Measurements from ENCODE around the gene CLCN6.

CLCN6 gene

DNA sequence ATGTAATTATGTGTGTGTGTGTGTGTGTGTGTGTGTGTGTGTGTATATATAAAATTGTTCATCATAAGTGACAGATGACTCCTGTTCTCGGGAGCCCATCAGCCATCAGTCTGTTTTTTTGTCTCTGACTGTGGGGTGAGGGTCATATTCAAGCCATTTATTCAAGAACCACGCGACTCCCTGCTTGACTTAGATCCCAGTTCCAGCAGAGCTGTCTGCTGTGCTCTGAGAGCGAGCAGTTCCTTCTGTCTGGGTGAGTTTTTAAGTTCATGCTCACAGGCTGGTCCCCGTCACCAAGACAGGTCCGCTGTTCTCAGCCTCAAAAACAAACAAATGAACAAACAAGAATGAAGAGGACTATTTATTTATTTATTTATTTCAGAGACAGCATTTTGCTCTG, 71.1 kb downstream of the CLCN6 start:
- Histone ChIP-seq H2AFZ (ENCODE audit: low read depth, low read length) (no peak overlapping the region), H3K9ac (ENCODE audit: low read length) (no peak overlapping the region), H3K36me3 (replicated peaks; ENCODE audit: low read depth, low read length) (no peaks in the 10 kb centered on the region), H3K79me2 (ENCODE audit: low read length) (no peaks in the 10 kb centered on the region), H3K4me1 (ENCODE audit: low read length) (no peaks in the 10 kb centered on the region), H3K4me3 (ENCODE audit: low read length) (no peak overlapping the region), H3K9me3 (ENCODE audit: insufficient read depth, low read length) (no peaks in the 10 kb centered on the region), H3K27ac (ENCODE audit: low read length) (no peak overlapping the region), H4K20me1 (ENCODE audit: insufficient read depth, low read length) (no peaks in the 10 kb centered on the region), H3K4me2 (ENCODE audit: low read length) (no peak overlapping the region), H3K27me3 (ENCODE audit: low read depth, low read length) (0 out of 2 replicates have a peak, but pooled peaks cover 6% of the 10 kb centered on the region)
- TF ChIP-seq, protein P1, sequence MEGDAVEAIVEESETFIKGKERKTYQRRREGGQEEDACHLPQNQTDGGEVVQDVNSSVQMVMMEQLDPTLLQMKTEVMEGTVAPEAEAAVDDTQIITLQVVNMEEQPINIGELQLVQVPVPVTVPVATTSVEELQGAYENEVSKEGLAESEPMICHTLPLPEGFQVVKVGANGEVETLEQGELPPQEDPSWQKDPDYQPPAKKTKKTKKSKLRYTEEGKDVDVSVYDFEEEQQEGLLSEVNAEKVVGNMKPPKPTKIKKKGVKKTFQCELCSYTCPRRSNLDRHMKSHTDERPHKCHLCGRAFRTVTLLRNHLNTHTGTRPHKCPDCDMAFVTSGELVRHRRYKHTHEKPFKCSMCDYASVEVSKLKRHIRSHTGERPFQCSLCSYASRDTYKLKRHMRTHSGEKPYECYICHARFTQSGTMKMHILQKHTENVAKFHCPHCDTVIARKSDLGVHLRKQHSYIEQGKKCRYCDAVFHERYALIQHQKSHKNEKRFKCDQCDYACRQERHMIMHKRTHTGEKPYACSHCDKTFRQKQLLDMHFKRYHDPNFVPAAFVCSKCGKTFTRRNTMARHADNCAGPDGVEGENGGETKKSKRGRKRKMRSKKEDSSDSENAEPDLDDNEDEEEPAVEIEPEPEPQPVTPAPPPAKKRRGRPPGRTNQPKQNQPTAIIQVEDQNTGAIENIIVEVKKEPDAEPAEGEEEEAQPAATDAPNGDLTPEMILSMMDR (IDR thresholded peaks at IDR 0.05; ENCODE audit: low read depth, low read length): no peak
- no peak for TF ChIP-seq EZH2phosphoT487 (IDR thresholded peaks at IDR 0.05; ENCODE audit: low read depth)

DNA sequence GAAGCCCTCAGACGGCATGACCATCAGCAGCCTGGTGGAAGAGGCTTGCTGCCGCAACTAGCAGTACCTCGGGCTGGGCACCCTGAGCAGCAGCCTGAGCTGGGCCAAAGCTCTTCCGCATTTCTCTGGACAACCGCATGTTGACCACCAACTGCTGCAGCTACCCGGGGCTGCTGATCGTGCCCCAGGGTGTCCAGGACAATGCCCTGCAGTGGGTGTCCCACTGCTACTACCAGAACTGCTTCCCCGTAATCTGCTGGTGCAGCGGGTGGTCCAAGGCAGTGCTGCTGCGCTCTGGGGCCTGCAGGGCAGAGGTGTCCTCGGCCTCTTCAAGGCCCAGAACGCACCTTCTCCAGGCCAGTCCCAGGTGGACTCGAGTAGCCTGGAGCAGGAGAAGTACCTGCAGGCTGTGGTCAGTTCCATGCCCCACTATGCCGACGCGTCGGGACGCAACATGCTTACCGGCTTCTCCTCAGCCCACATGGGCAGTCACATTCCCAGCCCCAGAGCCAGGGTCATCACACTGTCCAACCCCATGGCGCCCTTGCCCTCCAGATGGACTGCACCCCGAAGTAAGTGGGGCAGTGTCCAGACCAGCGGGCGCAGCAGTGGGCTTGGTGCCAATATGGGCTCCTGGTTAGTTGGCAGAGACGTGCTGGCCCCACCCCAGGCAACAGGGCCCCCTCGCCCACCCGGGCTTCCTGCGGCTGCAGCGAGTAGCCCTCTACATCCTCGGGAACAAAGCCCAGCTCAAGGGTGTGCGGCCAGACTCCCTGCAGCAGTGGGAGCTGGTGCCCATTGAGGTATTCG, 72.3 kb downstream of the CLCN6 start:
- Histone ChIP-seq H2AFZ (ENCODE audit: low read depth, low read length) (no peak overlapping the region), H3K9ac (ENCODE audit: low read length) (no peak overlapping the region), H3K79me2 (ENCODE audit: low read length) (no peaks in the 10 kb centered on the region), H3K27me3 (ENCODE audit: low read depth, low read length) (no peaks in the 10 kb centered on the region), H3K4me3 (ENCODE audit: low read length) (no peak overlapping the region), H3K9me3 (ENCODE audit: insufficient read depth, low read length) (no peaks in the 10 kb centered on the region), H3K27ac (ENCODE audit: low read length) (no peak overlapping the region), H4K20me1 (ENCODE audit: insufficient read depth, low read length) (no peaks in the 10 kb centered on the region), H3K4me2 (ENCODE audit: low read length) (no peak overlapping the region), H3K36me3 (replicated peaks; ENCODE audit: low read depth, low read length) (no peaks in the 10 kb centered on the region), H3K4me1 (ENCODE audit: low read length) (no peaks in the 10 kb centered on the region)
- TF ChIP-seq EZH2phosphoT487 (IDR thresholded peaks at IDR 0.05; ENCODE audit: low read depth): no peak
- TF ChIP-seq, protein P1 (IDR thresholded peaks at IDR 0.05; ENCODE audit: low read depth, low read length): no peak

DNA sequence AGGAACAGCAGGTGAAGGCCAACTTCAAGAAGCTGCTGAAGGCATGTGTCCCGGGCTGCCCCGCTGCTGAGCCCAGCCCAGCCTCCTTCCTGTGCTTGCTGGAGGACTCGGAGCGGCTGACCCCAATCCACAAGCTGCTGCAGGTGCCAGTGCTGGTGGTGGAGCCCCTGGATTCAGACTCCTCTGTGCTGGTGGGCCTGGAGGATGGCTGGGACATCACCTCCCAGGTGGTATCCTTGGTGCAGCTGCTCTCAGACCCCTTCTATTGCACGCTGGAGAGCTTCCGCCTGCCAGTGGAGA, 72.8 kb downstream of the CLCN6 start:
- no peaks in the 10 kb centered on the region for H3K4me1 ChIP-seq (ENCODE audit: low read length)
- H3K9me3 ChIP-seq (ENCODE audit: insufficient read depth, low read length): no peaks in the 10 kb centered on the region
- H3K4me3 ChIP-seq (ENCODE audit: low read length): no peak overlapping the region
- H3K36me3 ChIP-seq (replicated peaks; ENCODE audit: low read depth, low read length): no peaks in the 10 kb centered on the region
- H3K27me3 ChIP-seq (ENCODE audit: low read depth, low read length): no peaks in the 10 kb centered on the region
- TF ChIP-seq EZH2phosphoT487 (IDR thresholded peaks at IDR 0.05; ENCODE audit: low read depth): no peak
- TF ChIP-seq, protein P1 (IDR thresholded peaks at IDR 0.05; ENCODE audit: low read depth, low read length): no peak
- H2AFZ ChIP-seq (ENCODE audit: low read depth, low read length): no peak overlapping the region
- no peak overlapping the region for H3K4me2 ChIP-seq (ENCODE audit: low read length)
- no peak overlapping the region for H3K27ac ChIP-seq (ENCODE audit: low read length)
- no peak overlapping the region for H3K9ac ChIP-seq (ENCODE audit: low read length)
- H4K20me1 ChIP-seq (ENCODE audit: insufficient read depth, low read length): no peaks in the 10 kb centered on the region
- no peaks in the 10 kb centered on the region for H3K79me2 ChIP-seq (ENCODE audit: low read length)

DNA sequence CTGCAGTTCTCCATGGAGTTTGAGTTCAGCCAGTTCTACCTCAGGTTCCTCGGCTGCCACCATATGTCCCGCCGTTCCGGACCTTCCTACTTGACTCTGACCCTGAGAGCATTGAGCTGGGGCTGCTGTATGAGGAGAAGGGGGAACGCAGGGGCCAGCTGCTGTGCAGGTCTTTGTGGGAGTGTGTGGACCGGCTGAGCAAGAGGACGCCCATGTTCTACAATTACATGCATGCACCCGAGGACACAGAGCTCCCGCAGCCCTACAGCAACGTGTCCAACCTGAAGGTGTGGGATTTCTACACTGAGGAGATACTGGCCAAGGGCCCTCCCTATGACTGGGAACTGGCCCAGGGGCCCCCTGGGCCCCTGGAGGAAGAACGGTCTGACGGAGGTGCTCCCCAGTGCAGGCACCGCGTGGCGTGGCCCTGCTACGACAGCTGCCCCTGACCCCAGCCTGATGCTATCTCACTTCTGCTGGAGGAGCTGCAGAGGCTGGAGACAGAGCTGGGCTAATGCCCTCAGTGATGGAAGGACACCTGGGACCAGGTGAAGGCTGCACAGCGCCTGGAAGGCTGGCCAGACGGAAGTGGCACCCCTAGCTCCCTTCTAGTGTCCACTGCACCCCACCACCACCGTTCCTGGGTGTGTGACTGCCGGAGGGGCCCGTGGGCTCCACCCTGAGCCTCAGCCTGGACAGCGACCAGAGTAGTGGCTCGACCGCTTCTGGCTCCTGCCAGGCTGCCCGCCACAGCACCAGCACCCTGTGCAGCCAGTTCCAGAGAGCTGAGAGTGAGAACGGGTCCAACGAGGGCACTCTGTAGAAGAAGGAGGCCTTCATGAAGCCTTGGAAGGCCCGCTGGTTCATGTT, 73.6 kb downstream of the CLCN6 start:
- Histone ChIP-seq H3K27me3 (ENCODE audit: low read depth, low read length) (no peaks in the 10 kb centered on the region), H4K20me1 (ENCODE audit: insufficient read depth, low read length) (no peaks in the 10 kb centered on the region)

More for the DNA sequence above, 73.6 kb downstream of the CLCN6 start:
- no peaks in the 10 kb centered on the region for H3K79me2 ChIP-seq (ENCODE audit: low read length)
- no peak overlapping the region for H3K9ac ChIP-seq (ENCODE audit: low read length)
- no peaks in the 10 kb centered on the region for H3K36me3 ChIP-seq (replicated peaks; ENCODE audit: low read depth, low read length)
- no peak overlapping the region for H3K27ac ChIP-seq (ENCODE audit: low read length)
- H3K4me3 ChIP-seq (ENCODE audit: low read length): no peak overlapping the region
- no peak for TF ChIP-seq EZH2phosphoT487 (IDR thresholded peaks at IDR 0.05; ENCODE audit: low read depth)
- H2AFZ ChIP-seq (ENCODE audit: low read depth, low read length): no peak overlapping the region
- no peak overlapping the region for H3K4me2 ChIP-seq (ENCODE audit: low read length)
- H3K4me1 ChIP-seq (ENCODE audit: low read length): no peaks in the 10 kb centered on the region
- no peaks in the 10 kb centered on the region for H3K9me3 ChIP-seq (ENCODE audit: insufficient read depth, low read length)
